GM21360 (cell line): Measurements from ENCODE around the gene HSF2.

Source experiments
- ATAC-seq: cut with Tn5 transposase; IDR thresholded peaks from one replicate; pipeline ENCODE4 v1.9.1; 2021; ENCODE audit warnings: mild to moderate bottlenecking, moderate library complexity; ENCODE audit not compliant: unreplicated experiment

HSF2 gene

GRCh38 chr6:122394016-122394415, 5.4 kb upstream of the HSF2 start:
- no peak for ATAC-seq

DNA sequence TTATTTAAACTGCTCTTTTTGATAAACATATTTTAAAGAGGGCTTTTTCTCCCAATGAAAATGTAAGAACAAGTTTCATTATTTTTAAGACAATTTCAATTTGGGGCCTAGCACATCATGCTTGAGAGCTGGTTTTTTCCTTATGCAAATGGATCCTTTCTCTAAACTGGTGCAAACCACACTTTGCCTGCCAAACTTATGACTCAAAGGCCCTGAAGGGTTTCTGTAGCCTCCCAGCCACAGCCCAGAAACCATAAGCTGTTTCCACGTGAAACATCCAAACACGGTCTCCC, 451 bp upstream of the HSF2 start:
- no peak for ATAC-seq

- peak; percentile 9 for ATAC-seq
These were observed 634 bp downstream of the HSF2 start for GRCh38 chr6:122400121-122400450.

DNA sequence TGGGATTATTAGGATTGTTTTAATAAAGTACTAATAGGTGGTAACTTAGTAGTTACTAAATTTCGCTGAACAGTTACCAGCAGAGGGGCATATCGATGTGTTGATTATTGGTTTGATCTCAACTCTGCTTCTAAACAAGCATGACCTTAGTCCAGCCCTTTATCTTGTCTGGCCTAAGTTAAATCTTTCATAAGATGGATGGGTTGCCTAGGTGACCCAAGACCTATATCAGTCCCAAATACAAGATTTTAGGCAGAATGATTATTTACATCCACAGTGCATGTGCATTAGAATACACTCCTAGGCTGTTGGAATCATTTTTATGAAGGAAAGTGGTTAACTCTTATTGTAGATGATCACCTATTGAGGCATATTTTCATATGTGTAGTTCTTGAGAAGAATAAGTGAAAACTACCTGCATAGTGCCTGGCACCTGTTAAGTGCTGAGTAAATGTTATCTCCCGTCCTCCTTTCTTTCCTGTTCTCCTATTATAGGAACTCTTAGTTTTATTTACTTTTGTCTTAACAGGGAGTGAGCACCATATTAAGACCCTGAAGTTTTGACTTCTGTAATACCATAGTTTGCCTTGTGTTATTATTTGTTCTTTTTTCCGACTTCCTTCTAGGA, 1.1 kb downstream of the HSF2 start:
- ATAC-seq = no peak

GRCh38 chr6:122401104-122401503, 1.7 kb downstream of the HSF2 start:
- no peak for ATAC-seq

DNA sequence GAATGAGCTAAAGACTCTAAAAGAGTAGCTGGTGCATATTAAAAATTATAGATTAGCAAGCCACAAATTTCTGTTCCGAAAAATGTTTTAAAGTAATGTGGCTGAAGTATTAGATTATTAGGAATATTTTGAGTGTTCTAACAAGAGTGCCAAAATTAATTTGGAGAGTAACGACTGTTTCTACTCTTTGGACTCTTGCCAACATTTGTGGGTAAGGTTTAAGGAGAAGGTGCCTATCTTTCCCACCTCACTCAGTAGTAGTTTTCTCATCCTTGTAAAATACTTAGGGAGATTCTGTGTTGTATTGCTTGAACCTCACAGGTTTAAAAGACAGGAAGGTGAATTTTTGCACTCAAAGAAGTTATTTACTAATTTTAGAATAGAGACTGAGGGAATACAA, 5.0 kb downstream of the HSF2 start:
- no peak for ATAC-seq

- ATAC-seq = no peak
These were observed 6.0 kb downstream of the HSF2 start for GRCh38 chr6:122405417-122405816.

- ATAC-seq = no peak
These were observed 6.7 kb downstream of the HSF2 start for GRCh38 chr6:122406187-122406586.

DNA sequence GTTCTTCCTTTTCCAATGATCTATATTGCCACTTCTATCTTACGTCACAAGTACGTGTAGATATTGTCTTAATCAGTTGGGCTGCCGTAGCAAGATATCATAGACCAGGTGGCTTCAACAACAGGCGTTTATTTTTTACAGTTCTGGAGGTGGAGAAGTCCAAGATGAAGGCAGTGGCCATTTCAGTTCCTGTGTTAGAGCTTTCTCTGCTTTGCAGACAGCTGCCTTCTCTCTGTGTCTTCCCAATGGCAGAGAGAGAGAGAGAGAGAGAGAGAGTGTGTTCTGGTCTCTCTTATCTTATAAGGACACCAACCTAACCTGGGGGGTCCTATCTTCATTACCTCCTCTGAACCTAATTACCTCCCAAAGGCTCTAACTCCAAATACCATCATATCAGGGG, 8.3 kb downstream of the HSF2 start:
- ATAC-seq = no peak

GRCh38 chr6:122408240-122408639, 8.8 kb downstream of the HSF2 start:
- no peak for ATAC-seq

DNA sequence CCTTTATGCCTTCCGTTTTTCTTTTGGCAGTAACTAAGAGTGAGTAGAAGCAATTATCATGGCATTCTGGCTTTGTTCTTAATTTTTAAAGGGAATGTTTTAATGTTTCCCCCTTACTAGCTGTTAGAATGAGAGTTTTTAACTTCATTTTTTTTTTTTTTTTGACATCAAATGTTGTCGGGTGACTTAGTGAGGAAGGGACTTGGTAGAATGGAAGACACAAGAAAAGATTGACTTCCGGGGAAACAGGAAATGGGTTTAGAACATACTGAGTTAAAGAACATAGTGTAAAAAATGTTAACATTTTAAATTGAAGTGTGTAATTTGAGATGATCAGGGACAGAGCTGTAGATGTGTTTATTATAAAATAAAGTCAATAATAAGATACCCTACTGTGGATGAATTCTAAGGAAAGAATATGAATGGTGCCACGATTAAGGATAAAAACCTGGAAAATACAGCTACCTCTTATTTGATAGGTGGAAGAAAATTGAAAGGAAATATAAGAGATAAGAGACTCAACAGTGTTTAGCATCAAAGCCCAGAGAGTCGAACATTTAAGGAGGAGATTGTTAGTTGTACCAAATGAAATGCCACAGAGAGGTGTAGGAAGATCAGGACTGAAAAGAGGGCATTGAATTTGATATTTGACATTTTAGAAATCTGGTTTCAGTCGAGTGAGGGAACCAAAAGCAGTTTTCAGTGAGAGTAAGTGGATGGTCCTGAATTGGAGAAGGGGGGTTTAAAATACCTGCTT, 9.4 kb downstream of the HSF2 start:
- no peak for ATAC-seq

GRCh38 chr6:122412001-122412400, 12.5 kb downstream of the HSF2 start:
- no peak for ATAC-seq

- ATAC-seq = no peak
These were observed 17.4 kb downstream of the HSF2 start for GRCh38 chr6:122416825-122417224.

DNA sequence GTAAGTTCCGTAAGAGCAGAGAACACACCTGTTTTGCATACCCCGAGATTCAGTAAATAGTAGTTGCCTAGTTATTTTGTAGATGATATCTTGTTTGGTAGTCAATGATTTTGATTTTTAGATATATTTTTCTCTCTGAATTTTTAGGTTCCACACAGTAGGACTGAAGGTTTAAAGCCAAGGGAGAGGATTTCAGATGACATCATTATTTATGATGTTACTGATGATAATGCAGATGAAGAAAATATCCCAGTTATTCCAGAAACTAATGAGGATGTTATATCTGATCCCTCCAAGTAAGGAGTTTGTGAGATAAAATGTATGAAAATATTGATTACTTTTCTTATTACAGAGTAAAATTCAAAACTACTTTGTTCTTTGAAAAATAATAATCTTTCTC, 22.6 kb downstream of the HSF2 start:
- no peak for ATAC-seq

- ATAC-seq = peak; percentile 94
These were observed 23.3 kb downstream of the HSF2 start for GRCh38 chr6:122422614-122423267.

- ATAC-seq = no peak
These were observed 24.3 kb downstream of the HSF2 start for GRCh38 chr6:122423734-122424133.

- no peak for ATAC-seq
These were observed 27.1 kb downstream of the HSF2 start for GRCh38 chr6:122426597-122426996.

- no peak for ATAC-seq
These were observed 29.3 kb downstream of the HSF2 start for GRCh38 chr6:122428781-122429180.

DNA sequence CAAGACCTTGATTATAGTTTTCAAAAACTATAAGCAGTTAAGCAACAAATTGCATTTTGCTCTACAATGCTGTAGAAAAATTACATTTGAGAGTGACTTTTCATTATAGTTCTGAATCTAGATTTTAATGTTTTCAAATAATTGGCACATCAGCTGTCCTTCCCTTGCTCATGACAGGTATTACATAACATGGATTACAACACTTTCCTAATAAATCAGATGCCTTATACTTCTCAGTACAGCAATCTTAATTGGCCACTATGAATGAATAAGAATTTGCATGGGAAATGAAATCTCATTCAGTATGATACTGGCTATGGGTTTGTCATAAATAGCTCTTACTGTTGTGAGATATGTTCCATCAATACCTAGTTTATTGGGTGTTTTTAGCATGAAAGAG, 29.9 kb downstream of the HSF2 start:
- ATAC-seq = no peak

GRCh38 chr6:122431780-122432179, 32.3 kb downstream of the HSF2 start:
- no peak for ATAC-seq

GRCh38 chr6:122432816-122433215, 33.4 kb downstream of the HSF2 start:
- peak; percentile 89 for ATAC-seq

DNA sequence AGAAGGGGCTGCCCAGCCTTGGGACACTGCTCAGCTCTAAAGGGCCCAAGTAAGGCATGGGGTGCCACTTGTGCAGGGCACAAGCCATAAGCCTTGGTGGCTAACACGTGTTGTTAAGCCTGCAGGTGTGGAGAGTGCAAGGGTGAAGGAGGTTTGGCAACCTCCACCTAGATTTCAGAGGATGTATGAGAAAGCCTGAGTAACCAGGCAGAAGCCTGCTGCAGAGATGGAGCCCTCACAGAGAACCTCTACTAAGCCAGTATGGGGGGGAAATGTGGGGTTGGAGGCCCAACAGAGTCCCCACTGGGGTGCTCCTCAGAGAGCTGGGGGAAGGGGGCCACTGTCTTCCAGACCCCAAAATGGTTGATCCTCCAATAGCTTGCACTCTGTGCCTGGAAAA, 39.5 kb downstream of the HSF2 start:
- ATAC-seq = no peak

- no peak for ATAC-seq
These were observed 45.8 kb downstream of the HSF2 start for GRCh38 chr6:122445274-122445673.
